Mammary epithelial cell (primary cell): ENCODE results near the gene CHST7.

Experiments used
- CTCF ChIP-seq, 2 donors: IDR thresholded peaks in 1 of 2; conservative IDR thresholded peaks in 1 of 2; 2 replicates each; pipeline ENCODE4 v1.5.1; 2011 to 2012; ENCODE audit warnings: inconsistent platforms in 2 of 2, low read length in 2 of 2, mild to moderate bottlenecking in 2 of 2, control low read depth in 1 of 2, low read depth in 1 of 2; ENCODE audit not compliant: insufficient read depth in 1 of 2; ENCODE audit errors: extremely low read depth in 1 of 2
- EZH2 ChIP-seq: IDR thresholded peaks from 2 replicates; pipeline ENCODE4 v1.6.1; 2012; ENCODE audit warnings: low read length, inconsistent platforms, borderline replicate concordance

DNA sequence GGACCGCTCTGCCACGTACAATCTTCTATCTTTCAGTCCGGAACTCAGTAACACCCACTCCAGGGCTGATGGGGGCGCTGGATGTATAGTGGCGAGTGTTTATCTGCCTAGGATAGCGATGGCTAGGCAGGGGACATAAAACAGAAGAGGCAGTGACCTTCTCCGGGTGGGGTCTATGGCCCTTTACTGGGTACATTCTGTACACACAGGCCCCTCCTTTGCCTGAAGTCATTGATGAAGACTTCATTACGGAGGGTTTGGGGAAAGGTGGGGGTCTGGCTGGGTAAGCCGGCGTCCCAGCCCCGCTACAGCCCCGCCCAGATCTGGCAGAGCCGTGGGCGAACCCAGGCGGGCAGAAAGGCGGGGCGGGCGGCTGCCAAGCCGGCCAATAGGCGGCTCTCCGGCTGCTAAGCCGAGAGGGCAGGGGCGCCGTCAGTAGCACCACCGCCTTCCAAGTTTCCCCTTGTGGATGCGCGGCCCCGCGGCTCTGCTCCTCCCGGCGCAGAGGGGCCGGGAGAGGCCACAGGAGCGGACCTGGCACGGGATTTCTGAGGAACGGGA is at the start of gene CHST7:
- TF ChIP-seq CTCF (conservative IDR thresholded peaks at IDR 0.05 in 1 of 2, IDR thresholded peaks at IDR 0.05 in 1 of 2; ENCODE audit: extremely low read depth in 1 of 2, insufficient read depth in 1 of 2, low read depth in 1 of 2, low read length in 2 of 2) = peak; percentile 12 to 39
- no peak for TF ChIP-seq EZH2
